ELF-1 (cell line): ENCODE data around the gene EIF1AD.
A peak's percentile ranks its signal among the peaks of the same experiment; 100 is the strongest.

Experiments
- DNase-seq: peaks from one replicate; pipeline ENCODE4 v3.0.0-alpha.2; 2016; ENCODE audit warnings: low read depth, low spot score

Gene EIF1AD

DNA sequence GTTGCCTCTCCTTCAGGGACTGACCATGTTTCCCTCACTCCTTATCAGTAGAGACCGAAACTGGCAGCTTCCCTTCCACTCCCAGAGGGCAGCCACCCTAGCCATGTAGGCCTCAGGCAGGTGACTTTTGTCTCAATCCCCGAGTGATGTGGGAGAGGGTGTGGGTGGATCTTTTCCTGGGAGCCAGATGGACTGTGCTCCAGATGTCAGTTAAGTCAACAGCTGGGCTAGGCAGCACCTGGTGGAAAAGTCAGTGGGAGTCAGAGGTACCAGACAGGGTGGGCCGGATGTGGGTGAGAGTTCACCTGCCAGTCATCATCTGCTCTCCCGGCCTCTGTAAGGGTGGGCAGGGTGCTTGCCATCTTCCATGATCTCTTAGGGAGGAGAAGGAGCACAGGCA lies 2.2 kb upstream of the EIF1AD start:
- no peak for DNase-seq

DNA sequence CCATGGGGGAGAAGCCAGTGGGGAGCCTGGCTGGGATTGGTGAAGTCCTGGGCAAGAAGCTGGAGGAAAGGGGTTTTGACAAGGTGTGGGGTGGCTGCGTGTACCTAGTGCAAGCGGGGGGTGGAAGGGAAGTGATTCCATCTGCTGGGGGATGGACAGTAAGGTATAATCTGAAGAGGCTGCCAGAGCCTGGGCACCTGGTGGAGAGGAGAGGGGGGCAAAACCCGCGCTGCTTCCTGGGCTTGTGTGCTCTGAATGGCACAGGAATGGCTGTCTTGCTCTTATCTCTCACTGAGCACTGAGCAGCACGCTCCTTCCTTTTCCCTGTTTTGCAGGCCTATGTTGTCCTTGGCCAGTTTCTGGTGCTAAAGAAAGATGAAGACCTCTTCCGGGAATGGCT lies 1.3 kb upstream of the EIF1AD start:
- DNase-seq, result no peak

DNA sequence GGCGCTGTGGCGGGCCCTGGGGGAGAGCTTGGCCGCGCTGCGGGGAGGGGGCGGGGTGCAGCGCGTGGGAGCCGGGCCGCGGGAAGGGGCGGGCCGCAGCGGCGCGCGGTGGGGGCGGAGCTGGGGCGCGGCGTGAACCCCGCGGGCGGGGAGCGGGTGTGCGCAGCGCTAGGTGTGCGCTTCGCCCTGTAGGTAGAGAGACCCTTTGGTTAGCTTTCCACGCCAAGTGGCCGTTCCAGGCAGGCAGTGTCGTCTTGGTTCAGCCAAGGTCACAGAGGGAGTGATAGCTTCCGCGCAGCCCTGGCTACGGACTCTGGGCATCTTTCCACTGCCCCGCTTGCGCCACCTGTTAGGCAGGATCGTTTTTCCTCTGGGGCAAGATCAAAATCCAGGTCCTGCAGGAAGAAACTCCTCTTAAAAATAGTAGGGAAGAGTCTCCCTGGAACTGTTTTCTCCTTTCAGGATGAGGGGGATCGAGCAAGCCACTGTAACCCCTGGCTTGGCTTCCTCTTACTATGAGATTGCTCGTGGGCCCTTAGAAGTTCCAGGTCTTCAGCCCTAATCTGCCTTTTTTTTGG lies 780 bp upstream of the EIF1AD start:
- DNase-seq, result no peak

DNA sequence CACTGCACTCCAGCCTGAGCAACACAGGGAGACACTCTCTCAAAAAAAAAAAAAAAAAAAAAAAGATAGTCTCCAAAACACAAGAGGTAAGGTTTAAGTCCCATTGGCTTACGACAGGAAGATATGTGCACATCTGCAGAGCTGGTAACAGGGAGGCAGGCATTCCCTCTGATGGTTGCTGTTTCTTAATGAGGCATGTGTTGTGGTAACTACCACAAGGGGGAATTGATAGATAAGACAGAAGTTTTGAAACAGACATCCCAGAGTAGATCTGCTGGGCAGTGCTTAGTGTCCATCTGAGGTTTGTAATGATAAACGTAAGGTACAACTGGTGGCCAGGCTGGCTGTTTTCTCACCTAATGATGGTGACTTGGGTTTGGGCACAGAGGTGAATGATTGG lies 4.7 kb downstream of the EIF1AD start:
- no peak for DNase-seq

DNA sequence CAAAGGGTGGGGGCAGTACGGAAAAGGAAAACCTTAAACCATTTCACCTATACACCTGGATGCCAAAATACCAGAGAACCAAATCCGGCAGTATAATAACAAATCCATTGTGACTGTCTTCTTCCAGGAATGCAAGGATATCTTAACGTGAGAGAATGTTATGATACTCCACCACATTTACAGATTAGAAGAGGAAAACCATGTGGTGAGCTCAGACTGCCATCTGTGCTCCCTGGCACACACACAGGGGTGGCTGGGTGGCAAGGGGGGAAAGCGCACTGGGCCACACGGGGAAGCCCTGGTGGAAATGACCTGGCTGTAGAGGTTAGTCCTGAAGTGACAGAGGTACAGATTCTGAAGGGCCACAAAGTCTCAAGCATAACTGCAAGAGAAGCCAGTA lies 9.9 kb downstream of the EIF1AD start:
- DNase-seq, result no peak

DNA sequence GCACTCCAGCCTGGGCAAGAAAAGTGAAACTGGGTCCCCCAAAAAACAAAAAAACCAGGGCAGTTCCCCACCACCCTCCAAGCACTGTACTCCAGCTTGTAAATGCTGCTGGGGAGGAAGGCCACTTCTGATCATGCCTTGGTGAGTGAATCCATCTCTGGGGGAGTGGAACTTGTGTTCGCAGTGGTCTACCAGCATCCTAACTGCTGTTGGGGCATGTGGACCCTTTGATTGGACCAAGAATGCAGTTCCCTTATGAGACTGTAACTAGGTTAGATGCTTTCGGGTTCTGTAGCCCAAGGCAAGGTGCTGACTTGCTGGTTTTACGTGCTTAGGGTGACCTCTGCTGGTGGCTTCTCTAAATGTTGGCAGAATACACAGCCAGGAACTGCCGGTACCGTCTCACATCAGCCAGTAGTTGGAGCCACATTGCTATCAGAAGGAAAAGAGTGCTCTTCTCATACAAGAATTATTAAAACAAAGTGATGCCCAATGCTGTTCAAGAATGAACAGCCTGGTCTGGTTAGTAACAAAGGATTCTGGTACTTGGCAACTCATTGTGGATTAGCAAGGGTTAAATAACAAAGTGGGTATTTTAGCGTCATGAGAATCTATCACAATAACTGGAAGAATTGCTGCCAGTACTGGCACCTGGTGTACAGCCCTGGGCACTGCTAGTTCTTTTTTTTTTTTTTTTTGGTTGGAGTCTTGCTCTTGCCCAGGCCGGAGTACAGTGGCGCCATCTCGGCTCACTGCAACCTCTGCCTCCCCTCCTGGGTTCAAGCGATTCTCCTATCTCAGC lies 13.0 kb downstream of the EIF1AD start:
- DNase-seq, result peak; percentile 97

DNA sequence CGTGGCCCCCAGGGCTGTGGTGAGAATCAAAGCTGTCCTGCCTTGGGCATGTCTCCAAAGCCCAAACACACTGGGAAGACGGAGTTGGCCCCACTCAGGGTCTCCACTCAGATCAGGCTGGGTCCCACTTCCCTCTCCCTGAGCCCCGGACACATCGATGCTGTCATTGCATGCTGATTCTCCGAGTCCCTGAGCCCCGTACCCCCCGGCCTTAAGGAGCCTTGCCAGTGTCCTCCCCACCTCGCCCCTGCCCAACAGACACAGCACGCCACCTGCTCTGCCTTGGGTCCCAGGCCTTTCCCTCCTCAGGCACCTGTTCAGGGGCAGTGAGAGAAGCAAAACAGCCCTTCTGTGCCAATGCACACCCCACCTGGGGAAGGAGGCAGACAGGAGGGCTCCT lies 14.6 kb downstream of the EIF1AD start:
- no peak for DNase-seq

DNA sequence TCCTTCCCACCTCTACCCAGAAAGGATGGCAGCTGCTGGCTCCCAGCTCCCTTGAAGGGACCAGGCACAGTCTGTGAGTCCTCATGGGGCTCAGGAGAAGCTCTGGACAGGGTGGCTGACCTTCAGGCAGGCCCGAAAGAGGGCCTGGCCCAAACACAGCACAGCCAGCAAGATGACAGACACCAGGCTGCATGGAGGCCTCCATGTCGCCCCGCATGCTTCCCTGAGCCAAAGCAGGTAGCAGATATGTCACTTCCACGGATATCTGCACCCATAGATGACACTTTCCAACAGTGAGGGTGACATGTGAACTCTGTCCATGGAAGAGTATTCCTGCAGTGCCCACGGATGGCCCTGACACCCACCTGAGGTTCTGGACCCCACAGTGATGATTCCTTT lies 18.4 kb downstream of the EIF1AD start:
- no peak for DNase-seq

DNA sequence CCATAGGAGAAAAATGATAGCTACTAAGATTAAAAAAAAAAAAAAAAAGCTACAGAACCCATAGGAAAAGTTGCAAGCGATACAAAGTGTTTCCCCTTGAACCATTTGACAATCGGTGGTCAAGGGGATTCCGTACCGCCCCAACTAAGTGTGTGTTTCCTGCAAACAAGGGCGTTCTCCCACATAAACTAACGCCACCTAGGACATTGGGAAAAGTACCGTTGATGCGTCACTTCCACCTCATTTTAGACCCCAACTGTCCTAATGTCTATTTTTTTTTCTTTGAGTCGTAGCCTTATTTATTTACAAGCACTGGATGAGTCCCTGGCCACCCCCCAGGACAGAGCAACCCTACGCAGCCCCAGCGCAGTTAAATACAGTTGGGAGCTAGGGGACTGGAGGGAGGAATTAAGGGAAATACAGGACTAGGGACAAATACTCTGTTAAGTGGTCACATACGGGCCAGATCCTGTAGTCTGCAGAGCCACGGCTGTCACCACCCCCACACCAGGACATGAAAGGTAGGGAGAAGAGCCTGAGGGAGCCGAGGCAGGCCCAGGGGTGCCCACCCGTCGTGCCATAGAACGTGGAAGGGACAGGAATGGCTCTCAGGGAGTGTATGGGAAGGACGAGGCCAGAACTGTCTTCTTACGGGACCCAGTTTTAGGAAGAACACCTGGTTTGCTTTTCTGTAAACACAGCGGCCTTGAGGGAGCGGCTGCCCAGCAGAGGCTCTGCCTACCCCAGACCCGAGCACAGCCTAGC lies 19.0 kb downstream of the EIF1AD start:
- no peak for DNase-seq

DNA sequence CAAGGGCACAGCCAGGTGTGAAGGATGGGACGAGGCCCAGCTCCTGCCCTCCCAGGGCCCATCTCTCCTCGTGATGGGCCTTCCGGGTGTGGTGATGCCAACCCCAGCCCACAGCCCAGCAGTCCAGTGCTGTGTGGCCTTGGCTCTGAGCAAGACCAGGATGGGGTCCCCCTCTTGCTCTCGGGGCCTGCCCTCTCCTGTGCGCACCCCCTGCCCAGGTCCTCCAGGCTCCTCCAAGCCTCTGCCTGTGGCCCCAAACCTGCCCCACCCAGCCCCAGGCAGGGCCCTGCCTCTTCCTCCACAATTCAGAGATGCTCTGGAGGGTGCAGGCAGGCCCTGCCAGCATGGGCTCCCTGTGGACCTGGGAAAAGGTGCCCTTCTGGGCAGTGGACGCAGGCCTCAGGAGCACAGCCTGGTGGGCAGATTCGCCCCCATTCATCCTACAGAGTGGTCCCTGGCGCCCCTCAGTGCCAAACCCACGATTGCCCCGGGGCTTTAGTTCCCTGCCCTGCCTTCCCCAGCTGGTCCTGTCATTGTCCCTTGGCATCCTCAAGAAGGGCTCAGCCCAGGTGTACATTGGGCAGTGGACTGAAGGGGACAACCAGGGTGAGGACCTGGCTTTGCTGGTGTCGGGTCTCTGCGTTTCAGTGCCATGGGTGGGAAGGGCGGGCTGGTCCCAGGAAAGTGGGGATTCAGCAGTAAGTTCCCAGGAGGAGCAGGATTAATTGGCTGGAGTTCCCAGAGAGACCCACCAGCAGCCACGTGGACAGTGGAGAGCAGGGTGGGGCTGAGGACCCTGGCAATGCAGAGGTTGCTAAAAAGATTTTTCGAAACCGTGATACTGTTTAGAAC lies 19.8 kb downstream of the EIF1AD start:
- no peak for DNase-seq

DNA sequence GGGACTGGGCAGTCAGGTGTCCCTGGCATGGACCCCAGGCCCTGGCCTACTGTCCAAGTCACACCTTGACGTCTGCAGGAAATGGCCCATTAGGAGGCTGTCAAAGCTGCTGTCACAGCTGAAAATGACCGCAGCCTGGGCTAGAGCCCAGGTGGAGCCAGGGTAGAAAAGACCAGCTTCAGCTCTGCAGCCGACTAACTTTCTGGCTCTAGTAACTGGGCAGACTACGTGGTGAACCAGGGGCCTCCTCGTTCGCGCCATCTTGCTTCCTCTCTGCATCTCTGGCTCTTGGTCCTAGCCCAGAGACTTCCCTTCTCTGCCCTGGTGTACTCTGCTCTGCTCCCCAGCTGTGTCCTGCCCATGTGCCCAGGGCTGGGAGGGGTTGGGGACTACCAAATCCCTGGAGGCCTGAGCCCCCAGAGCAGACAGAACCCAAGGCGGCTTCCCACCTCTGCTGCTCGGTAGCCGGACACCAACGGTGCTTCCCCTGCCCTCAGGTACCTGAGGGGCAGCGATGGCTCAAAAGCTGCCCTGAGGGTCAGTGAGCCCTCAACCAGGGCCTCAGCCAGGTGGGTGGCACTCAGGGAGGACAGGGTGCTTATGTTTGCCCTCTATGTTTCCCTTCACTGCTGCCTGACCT lies 20.7 kb downstream of the EIF1AD start:
- no peak for DNase-seq

DNA sequence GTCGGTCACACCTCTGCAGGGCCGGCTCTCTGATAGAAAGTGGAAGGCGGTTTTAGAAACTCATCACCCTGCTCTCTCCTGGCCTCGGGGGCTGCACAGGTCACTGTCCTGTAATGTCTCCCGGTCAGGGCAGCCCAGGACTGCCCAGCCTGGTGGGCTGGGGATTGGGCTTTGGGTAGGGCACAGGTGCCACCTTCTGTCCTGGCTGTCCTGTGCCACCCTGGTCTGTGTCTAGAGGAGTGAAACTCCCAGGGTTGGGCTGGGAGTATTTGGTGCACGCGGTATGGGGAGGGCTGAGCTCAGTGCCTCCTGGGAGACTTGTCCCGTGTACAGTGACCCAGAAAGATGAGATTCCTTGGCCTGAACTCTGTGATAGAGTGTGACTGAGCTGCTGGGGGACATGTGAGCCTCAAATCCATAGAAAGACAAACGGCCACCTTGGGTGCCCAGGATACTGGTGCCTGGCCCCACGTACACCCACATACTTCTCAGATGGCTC lies 22.6 kb downstream of the EIF1AD start:
- no peak for DNase-seq

DNA sequence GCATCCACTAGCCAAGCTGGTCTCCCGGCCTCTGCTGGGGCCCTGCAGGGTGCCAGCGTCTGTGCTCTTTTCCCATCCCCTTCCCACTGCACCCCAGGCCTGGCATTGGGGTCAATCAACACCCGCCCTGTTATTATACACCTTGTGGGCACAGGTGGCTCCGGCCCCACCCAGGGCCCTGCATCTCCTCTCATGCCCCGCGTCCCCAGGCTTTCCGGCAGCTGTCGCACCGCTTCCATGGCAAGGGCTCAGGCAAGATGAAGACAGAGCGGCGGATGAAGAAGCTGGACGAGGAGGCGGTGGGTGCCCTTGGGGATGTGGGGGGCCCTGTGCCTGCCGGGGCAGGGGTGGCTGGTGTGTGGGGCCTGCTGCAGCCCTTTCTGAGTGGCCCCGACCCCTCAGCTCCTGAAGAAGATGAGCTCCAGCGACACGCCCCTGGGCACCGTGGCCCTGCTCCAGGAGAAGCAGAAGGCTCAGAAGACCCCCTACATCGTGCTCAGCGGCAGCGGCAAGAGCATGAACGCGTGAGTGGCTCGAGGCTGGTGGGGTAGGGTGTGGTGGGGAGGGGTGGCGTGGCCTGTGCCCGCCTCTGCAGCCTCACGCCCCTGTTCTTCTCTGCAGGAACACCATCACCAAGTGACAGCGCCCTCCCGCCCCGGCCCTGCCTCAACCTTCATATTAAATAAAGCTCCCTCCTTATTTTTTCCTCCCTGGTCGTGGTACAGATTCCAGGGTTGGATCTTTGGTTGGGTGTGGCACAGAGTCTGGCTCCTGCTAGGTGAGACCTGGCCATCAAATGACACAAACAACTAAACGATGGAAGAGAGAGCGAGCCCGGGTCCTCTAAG lies 23.3 kb downstream of the EIF1AD start:
- DNase-seq, result no peak

DNA sequence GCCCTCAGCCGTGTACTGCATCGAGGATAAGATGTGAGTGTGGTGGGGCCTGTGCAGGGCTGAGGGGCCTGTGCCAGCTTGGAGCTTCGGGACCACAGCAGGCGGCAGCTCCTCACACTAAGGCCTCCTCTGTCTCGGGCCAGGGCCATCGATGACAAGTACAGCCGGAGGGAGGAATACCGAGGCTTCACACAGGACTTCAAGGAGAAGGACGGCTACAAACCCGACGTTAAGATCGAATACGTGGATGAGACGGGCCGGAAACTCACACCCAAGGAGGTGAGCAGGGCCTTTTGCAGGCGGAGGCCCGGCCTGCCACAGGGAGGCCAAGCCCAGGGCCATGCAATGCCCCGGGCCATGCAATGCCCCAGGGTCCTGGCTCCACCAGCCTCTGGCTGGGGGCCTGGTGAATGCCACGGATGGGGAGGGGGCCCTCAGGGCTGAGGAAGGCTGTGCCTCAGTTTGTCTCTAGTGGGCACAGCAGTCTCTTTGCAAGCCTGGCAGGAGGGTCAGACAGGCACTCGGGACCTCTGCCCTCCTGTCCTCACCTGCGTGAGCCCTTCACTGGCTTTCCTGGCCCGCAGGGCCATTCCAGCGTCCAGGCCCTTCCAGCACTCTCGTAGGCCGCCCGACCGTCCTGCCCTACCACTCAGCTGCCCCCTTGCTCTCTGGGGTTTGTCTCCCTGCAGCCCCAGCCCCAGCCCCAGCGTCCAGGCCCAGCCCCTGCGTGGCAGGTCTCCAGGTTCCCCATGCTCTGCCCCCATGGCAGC lies 24.2 kb downstream of the EIF1AD start:
- DNase-seq, result no peak

DNA sequence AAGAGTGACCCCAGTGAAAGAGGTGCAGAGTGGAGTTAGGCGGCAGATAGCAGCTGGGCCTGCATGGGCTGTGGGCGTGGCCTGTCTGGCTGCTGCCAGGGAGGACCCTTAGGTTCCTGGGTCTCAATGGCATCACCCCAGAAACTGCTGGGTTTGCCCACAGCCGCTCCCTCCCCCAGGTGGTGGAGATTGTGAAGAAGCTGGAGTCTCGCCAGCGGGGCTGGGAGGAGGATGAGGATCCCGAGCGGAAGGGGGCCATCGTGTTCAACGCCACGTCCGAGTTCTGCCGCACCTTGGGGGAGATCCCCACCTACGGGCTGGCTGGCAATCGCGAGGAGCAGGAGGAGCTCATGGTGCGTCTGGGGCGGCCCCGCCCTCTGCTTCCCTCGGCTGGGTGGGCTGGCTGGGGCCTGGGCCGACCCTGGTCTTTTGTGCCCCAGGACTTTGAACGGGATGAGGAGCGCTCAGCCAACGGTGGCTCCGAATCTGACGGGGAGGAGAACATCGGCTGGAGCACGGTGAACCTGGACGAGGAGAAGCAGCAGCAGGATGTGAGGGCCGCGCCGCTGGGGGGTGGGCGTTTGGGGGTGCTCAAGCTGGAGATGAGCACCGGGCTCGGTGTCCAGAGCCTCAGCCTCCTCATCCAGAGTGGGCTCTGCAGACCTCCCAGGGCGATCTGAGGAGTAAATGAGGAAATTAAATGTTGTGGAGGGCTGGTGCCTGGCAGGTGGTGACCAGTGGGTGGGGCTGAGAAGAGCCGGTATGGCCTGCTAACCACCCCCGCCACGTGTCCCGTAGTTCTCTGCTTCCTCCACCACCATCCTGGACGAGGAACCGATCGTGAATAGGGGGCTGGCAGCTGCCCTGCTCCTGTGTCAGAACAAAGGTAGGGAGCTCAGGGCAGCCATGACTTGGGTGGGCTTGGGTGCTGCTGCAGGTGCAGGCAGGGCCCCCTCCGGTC lies 25.5 kb downstream of the EIF1AD start:
- no peak for DNase-seq

DNA sequence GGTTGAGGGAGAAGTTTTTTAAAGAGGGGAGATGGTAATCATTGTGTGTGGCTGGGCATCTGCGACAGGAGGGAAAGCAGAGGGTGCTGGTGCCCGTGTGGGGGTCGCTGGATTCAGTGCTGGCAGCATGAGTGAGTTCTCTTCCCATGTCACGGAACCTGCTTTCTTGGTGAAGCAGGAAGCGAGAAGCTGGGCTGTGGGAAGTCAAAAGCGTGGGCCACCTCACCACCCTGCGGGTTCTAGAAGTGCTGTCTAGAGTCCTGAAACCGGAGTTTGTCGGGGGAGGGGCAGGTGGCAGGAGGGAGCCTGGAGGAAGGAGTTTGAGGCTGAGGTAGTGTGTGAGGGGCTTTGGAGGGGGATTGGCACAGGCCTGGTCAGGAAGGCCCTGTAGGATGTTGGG lies 26.2 kb downstream of the EIF1AD start:
- DNase-seq, result no peak

DNA sequence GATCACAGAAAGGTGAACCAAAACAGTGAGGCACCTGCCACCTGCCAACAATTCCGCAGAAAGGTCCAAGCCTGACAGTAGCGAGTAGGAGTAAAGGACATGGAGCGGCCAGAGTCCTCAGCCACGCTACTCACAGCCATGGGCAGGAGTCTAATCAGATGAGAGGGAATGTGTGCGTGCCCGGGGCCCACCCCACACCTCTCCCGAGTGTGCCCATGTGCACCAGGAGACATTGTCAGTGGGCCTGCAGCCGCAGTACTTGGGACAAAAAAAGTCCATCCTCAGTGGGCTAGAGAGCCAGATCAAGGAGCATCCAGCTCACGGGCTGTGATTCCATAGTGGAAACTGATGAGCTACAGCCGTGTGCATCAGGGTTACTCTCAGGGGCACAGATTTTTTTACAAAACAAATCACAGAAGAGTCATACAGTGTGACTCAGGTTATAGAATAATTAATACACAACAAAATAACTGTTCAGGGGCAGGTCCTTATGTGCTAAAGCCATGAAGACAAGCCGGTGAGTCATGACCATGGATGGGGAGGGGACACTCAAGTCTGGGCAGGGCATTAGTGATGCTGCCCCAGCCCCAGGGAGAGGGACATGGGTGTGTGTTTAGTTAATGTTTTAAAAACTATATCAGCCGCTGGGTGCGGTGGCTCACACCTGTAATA lies 28.4 kb downstream of the EIF1AD start:
- no peak for DNase-seq

DNA sequence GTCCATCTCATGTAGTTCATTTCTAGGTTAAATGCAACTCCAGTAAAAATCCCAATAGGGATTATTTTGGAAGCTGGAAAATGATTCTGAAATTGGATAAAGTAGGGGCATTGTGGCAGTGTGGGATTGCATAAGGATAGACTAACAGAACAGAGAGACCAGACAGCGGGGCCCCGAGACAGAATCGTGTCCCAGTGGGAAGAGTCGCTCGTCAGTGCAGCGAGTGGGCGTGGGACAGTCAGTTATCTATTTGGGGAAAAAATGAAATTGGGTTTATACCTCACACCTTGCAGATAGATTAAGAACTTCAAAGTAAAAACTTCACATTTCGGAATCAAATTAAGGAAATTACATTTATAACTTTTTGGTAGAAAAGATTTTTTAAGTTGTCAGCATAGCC lies 29.8 kb downstream of the EIF1AD start:
- no peak for DNase-seq
